ENCODE results near the gene RPL11. TPM values are rescaled to one million over a fixed set of nuclear protein-coding genes. Genes with fewer than 3 reads are reported as not detected.

RPL11 gene
- total RNA-seq, 1 experiment from 2014 or later, result 1,205 TPM

DNA sequence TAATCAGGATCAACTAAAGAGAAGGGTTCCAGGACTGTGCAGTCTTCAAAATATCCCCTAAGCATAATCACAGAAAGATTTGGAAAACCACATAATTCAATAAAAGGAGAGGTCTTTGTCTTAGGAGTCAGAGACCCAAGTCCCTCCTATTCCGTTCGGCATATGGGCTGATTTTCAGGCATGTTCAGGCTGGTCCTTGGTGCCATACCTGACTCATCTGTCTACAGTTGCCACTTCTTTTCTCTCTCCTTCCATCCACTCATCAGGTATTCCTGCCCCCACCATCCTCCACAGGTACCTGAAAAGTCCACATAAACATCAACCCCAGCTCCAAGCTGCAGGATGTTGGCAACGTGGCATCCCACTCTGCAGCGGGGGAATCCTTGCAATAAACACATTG, 29.7 kb upstream of the RPL11 start:
- no peak overlapping the region for H2AFZ ChIP-seq
- no peaks in the 10 kb centered on the region for H3F3A ChIP-seq (ENCODE audit: insufficient read depth, low read depth)
- POLR2A ChIA-PET (ENCODE audit: unreplicated experiment), result no interaction called here
- no TSS peak for BruUV-seq (replicated peaks)
- H3K27ac ChIP-seq, result no peak overlapping the region
- H4K20me1 ChIP-seq (ENCODE audit: insufficient read depth), result no peaks in the 10 kb centered on the region
- no peak overlapping the region for H3K4me2 ChIP-seq
- intact Hi-C loops (cut with micrococcal nuclease; ENCODE audit: unreplicated experiment), result no loop called here
- H3K4me3 ChIP-seq, result no peak overlapping the region
- CTCF ChIA-PET, result interaction anchor here (0.7 kb wide), 1 partner anchor 8 kb away, joined by 3 read pairs; no protein-coding TSS in a partner anchor
- H3K9me3 ChIP-seq (ENCODE audit: insufficient read depth, low read depth), result no peaks in the 10 kb centered on the region
- H3K36me3 ChIP-seq (ENCODE audit: low read depth), result no peaks in the 10 kb centered on the region
- H3K27me3 ChIP-seq (ENCODE audit: insufficient read depth, low read depth), result no peaks in the 10 kb centered on the region
- DNase-seq, result no peak
- no peaks in the 10 kb centered on the region for H3K9me2 ChIP-seq (ENCODE audit: insufficient read depth)
- TF ChIP-seq, protein P1, sequence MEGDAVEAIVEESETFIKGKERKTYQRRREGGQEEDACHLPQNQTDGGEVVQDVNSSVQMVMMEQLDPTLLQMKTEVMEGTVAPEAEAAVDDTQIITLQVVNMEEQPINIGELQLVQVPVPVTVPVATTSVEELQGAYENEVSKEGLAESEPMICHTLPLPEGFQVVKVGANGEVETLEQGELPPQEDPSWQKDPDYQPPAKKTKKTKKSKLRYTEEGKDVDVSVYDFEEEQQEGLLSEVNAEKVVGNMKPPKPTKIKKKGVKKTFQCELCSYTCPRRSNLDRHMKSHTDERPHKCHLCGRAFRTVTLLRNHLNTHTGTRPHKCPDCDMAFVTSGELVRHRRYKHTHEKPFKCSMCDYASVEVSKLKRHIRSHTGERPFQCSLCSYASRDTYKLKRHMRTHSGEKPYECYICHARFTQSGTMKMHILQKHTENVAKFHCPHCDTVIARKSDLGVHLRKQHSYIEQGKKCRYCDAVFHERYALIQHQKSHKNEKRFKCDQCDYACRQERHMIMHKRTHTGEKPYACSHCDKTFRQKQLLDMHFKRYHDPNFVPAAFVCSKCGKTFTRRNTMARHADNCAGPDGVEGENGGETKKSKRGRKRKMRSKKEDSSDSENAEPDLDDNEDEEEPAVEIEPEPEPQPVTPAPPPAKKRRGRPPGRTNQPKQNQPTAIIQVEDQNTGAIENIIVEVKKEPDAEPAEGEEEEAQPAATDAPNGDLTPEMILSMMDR (conservative IDR thresholded peaks at IDR 0.05), result no peak
- no peaks in the 10 kb centered on the region for H3K79me2 ChIP-seq (ENCODE audit: low read depth)
- no peaks in the 10 kb centered on the region for H3K4me1 ChIP-seq (replicated peaks; ENCODE audit: insufficient read depth)

DNA sequence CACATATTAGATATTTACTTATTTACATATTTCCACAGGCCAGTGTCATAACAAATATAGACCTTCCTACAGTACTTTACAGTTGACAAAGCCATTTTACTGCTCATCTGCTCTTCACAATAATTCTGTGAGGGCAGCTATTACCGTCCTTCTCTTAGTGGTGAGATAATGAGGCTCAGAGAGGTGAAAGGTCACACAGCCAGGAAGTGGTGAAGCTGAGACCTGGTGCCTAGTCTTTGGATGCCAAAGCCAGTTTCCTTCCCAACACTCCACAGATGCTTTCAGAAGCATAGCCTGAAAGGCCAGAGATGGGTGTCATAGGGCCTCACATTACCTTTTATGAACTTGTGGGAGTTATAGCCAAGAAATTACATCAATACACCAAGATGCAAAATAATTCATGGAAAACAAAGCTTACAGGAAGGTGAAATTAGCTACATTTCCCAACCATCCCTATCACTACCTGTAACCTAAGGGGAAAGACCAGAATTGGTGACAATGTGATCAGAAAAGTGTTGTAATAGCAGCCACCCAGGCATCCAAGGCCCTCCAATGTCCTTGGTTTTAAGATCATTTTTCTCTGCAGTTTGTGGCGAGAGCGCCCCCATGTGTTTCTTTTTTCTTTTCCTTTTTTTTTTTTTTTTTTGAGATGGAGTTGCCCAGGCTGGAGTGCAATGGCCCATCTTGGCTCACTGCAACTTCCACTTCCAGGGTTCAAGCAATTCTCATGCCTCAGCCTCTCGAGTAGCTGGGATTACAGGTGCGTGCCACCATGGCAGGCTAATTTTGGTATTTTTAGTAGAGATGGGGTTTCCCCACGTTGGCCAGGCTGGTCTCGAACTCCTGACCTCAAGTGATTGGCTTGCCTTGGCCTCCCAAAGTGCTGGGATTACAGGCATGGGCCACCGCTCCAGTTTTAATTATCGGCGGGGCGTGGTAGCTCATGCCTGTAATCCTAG, 26.5 kb upstream of the RPL11 start:
- DNase-seq, result peak in 1 of 2 experiments; percentile 8
- Histone ChIP-seq H3K79me2 (ENCODE audit: low read depth) (no peaks in the 10 kb centered on the region), H4K20me1 (ENCODE audit: insufficient read depth) (no peaks in the 10 kb centered on the region), H2AFZ (no peak overlapping the region), H3K27me3 (ENCODE audit: insufficient read depth, low read depth) (no peaks in the 10 kb centered on the region), H3K9me3 (ENCODE audit: insufficient read depth, low read depth) (no peaks in the 10 kb centered on the region), H3F3A (ENCODE audit: insufficient read depth, low read depth) (no peaks in the 10 kb centered on the region), H3K4me1 (replicated peaks; ENCODE audit: insufficient read depth) (no peaks in the 10 kb centered on the region), H3K27ac (no peak overlapping the region), H3K4me2 (no peak overlapping the region), H3K4me3 (no peak overlapping the region), H3K36me3 (ENCODE audit: low read depth) (no peaks in the 10 kb centered on the region), H3K9me2 (ENCODE audit: insufficient read depth) (no peaks in the 10 kb centered on the region)
- no peak for TF ChIP-seq EZH2 (IDR thresholded peaks at IDR 0.05; ENCODE audit: low read depth)
- TF ChIP-seq, protein P1 (conservative IDR thresholded peaks at IDR 0.05), result peak; percentile 53
- intact Hi-C loops (cut with micrococcal nuclease; ENCODE audit: unreplicated experiment), result loop anchor here (5.0 kb wide), 1 partner anchor 123 kb away; no protein-coding TSS in a partner anchor
- ChIA-PET POLR2A (ENCODE audit: unreplicated experiment) (no interaction called here), CTCF (interaction anchor here (0.6 to 1.3 kb wide), 8 partner anchors 8 to 1391 kb away, joined by 3 to 10 read pairs (median 4); no protein-coding TSS in a partner anchor)
- no TSS peak for BruUV-seq (replicated peaks)

DNA sequence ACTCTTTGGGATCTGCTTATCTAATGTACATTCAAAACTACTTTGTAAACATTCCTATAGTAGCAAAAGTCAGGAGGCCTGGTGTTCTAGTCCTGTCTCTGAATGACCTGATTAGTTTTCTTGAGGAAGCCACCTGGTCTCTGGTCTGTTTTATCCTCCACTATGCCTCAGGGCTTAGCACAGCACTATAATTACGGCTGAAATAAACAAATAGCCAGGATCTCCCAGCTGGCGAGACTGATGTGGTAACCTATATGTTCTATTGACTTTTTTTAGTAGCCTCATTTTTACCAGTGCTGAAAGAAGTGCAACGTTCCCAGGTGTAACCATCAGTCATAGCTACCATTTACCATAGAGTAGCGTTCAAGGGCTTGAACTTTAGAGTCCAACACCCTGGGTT, 24.2 kb upstream of the RPL11 start:
- Histone ChIP-seq H4K20me1 (ENCODE audit: insufficient read depth) (no peaks in the 10 kb centered on the region), H3F3A (ENCODE audit: insufficient read depth, low read depth) (no peaks in the 10 kb centered on the region), H3K9me3 (ENCODE audit: insufficient read depth, low read depth) (no peaks in the 10 kb centered on the region), H3K36me3 (ENCODE audit: low read depth) (no peaks in the 10 kb centered on the region), H3K4me1 (replicated peaks; ENCODE audit: insufficient read depth) (no peaks in the 10 kb centered on the region), H3K27me3 (ENCODE audit: insufficient read depth, low read depth) (no peaks in the 10 kb centered on the region), H3K9me2 (ENCODE audit: insufficient read depth) (no peaks in the 10 kb centered on the region), H3K79me2 (ENCODE audit: low read depth) (no peaks in the 10 kb centered on the region), H2AFZ (no peak overlapping the region), H3K4me2 (no peak overlapping the region), H3K27ac (no peak overlapping the region), H3K4me3 (no peak overlapping the region)
- no TSS peak for BruUV-seq (replicated peaks)
- intact Hi-C loops (cut with micrococcal nuclease; ENCODE audit: unreplicated experiment), result loop anchor here (5.0 kb wide), 1 partner anchor 125 kb away; no protein-coding TSS in a partner anchor
- DNase-seq, result peak in 1 of 2 experiments; percentile 38
- ChIA-PET POLR2A (ENCODE audit: unreplicated experiment) (no interaction called here), CTCF (no interaction called here)
- TF ChIP-seq EZH2 (IDR thresholded peaks at IDR 0.05; ENCODE audit: low read depth), result no peak
- TF ChIP-seq, protein P1 (conservative IDR thresholded peaks at IDR 0.05), result no peak
